ENCODE results near the gene FAM131B.

DNA sequence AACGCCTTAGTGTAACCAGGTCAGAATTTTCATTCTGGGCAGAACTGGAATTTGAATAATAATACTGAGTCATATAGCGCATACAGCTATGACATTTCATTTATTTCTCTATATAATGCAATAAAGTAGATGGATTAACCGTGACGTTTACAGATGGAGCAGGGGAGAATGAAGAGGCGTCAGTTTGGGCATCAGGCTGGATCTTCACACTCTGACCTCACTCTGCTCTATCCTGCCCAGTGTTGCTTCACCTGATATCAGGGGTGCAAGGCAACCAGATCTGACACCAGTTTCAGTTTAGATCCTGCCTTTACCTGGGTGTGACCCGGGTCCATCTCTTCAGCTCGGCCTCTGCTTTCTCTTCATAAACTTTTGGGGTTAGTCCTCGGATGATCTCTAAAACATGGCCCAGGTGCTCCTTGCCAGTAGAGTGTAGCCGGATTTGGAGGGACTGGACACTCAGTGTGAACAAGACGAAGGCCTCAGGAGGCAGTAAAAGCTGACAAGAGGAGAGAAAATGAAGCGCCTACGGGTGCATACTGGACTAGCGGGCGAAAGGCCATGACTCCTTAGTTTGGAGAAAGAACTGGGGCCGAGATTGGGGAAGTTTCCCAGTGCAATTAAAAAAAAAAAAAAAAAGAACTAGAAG, 17.2 kb upstream of the FAM131B start:
- TF ChIP-seq, protein P1, sequence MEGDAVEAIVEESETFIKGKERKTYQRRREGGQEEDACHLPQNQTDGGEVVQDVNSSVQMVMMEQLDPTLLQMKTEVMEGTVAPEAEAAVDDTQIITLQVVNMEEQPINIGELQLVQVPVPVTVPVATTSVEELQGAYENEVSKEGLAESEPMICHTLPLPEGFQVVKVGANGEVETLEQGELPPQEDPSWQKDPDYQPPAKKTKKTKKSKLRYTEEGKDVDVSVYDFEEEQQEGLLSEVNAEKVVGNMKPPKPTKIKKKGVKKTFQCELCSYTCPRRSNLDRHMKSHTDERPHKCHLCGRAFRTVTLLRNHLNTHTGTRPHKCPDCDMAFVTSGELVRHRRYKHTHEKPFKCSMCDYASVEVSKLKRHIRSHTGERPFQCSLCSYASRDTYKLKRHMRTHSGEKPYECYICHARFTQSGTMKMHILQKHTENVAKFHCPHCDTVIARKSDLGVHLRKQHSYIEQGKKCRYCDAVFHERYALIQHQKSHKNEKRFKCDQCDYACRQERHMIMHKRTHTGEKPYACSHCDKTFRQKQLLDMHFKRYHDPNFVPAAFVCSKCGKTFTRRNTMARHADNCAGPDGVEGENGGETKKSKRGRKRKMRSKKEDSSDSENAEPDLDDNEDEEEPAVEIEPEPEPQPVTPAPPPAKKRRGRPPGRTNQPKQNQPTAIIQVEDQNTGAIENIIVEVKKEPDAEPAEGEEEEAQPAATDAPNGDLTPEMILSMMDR (IDR thresholded peaks at IDR 0.05 in 8 of 11, conservative IDR thresholded peaks at IDR 0.05 in 3 of 11): no peak
- no peak for TF ChIP-seq POLR2A (IDR thresholded peaks at IDR 0.05)
- TF ChIP-seq POLR2AphosphoS5 (IDR thresholded peaks at IDR 0.05): no peak

All from spleen (tissue), 7 donors.